Stimulated activated CD4-positive, alpha-beta T cell treated with anti-CD3 and anti-CD28 coated beads, Interleukin-2, amount 100 ng/mL, for 24 hours (primary cell): ENCODE results near the gene RUSF1.

Experiments used
- DNase-seq, 2 donors: peaks; one replicate each; pipeline ENCODE4 v3.0.0-alpha.2; 2020

Gene RUSF1

DNA sequence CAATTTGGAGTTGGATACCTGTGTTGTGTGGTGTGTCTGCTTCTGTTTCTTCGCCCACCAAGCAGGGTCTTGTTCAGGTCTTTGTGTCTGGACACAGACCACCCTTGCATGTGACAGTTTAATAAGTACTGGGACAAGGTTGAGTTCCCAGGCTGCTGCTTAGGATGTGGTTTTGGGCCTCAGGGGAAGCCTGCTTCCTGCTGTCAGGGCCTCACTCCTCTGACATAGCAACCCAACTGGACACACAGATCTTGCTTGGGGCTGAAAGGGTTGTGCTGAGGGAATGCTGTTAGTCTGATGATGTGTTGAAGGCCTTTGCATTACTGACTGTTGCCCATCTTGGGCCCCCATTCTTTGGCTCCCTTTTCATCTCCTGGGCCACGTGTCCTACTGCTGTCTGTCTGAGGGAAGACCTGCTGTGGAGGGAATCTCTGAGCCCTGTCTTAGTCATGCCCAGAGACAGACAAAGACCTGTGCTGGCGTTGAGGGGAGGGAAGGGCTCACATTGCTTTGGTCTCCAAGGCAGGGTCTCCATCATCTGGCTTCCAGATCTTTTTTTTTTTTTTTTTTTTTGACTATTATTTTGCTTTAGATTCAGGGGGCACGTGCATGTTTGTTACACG, 40.9 kb downstream of the RUSF1 start:
- DNase-seq = no peak

GRCh38 chr16:31466381-31466841, 41.8 kb downstream of the RUSF1 start:
- DNase-seq = no peak

- no peak for DNase-seq
These were observed 42.3 kb downstream of the RUSF1 start for GRCh38 chr16:31465788-31466370.

GRCh38 chr16:31464781-31465260, 43.4 kb downstream of the RUSF1 start:
- DNase-seq = no peak

GRCh38 chr16:31464348-31464769, 43.8 kb downstream of the RUSF1 start:
- DNase-seq = no peak

DNA sequence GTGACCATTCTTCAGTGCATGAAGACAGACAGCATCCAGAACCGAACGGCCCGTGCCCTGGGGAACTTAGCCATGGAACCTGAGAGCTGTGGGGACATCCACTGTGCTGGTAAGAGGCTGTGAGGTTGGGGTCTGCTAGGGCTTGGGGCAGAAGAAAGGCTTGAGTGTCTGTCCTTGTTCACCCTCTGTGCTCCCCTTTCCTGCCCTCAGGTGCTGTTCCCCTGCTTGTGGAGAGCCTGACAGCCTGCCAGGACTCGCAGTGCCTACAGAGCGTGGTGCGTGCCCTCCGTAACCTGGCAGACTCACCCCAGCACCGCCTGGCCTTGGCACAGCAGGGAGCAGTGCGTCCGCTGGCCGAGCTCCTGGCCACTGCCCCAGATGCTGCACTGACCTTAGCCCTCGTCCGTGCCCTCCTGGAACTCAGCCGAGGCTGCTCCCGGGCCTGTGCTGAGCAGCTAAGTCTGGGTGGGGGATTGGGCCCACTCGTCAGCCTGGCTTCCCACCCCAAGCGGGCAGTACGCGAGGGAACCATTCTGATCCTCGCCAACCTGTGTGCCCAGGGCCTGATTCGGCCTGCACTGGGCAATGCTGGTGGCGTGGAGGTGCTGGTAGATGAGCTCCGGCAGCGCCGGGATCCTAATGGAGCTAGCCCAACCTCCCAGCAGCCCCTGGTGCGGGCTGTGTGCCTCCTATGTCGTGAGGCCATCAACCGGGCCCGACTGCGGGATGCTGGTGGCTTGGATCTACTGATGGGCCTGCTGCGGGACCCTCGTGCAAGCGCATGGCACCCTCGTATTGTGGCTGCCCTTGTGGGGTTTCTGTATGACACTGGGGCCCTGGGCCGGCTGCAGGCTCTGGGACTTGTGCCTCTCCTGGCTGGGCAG, 46.0 kb downstream of the RUSF1 start:
- no peak for DNase-seq

- no peak for DNase-seq
These were observed 46.8 kb downstream of the RUSF1 start for GRCh38 chr16:31461201-31461920.

DNA sequence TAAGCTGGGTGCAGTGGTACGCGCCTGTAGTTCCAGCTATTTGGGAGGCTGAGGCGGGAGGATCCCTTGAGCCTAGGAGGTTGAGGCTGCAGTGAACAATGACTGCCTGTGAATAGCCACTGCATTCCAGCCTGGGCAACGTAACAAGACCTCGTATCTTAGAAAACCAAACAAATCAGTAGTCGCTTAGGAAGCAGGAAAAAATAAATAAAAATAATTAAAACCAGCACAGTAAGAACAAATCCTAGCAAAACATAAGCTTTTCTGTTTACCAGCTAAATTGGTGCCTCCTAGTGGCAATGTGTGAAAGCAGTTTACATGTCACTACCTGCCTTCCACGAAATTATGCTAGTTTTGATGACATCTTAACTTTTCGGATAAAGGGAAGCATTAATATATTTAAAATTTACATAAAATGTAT, 47.6 kb downstream of the RUSF1 start:
- no peak for DNase-seq

DNA sequence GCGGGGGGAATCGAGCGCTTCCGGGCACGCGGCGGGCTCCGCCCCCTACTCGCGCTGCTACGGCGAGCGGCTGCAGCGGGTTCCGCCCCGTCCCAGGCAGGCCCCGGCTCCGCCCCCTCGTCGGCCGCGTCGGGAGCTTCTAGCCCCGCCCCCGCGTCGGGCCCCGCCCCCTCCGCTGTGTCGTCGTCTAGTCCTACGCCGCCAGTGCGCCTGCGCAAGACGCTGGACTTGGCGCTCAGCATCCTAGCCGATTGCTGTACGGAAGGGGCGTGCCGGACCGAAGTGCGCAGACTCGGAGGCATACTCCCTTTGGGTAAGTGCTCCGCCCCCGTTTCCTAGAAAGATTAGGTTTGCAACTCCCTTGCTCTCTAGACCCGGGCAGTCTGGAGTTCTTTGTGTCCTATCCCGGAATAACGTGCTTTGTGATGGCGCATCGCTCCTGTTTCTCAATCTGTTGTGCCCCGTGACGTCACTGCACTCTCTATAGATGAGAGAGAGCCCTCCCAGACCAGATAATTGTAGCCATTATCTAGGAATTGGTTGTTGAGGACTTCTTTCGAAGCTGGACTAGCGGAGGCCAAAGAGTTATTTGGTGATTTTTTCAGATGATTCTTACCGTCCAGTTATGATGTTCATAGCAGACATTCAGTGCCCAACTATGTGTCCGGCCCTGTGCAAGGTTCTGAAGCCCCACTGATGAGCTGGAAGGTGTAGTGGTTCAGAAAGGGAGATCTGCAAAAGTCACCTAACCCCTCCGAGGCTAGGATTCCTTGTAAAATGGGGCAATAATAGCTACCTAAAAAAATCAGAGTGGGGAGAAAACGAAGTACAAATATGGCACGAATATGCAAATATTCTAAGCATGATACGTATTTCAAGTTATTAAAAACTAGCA, 48.3 kb downstream of the RUSF1 start:
- DNase-seq = peak; percentile 100

- DNase-seq = peak; percentile 96
These were observed 49.1 kb downstream of the RUSF1 start, which contains the start of gene ARMC5 for GRCh38 chr16:31458844-31459686. Gene ARMC5 (plus strand): TSS chr16:31459501. CDS start chr16:31459525, 24 bp downstream.

GRCh38 chr16:31458073-31458843, 49.9 kb downstream of the RUSF1 start:
- DNase-seq = peak; percentile 57 to 59

DNA sequence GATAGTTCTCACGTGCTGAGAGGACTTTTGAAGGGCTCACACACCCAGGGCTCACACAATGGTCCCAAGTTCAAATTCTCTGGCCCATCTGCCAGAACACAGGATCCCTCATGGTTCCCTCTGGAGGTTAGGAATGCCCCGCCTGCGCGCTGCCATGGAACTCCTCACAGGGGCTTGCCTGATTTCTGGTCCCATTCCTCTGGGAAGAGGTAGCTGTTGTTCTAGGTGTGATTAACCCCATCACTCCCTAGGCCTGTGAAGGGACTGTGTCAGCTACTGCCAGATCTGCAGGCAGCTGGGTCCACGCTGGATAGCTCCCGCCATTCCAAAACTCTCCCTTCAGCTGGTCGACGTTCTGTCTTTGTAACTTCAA, 51.2 kb downstream of the RUSF1 start:
- no peak for DNase-seq

- DNase-seq = peak in 1 of 2 donors; percentile 35
These were observed 52.4 kb downstream of the RUSF1 start for GRCh38 chr16:31455601-31456314.

GRCh38 chr16:31453255-31454204, 54.7 kb downstream of the RUSF1 start:
- DNase-seq = no peak

- DNase-seq = no peak
These were observed 55.5 kb downstream of the RUSF1 start for GRCh38 chr16:31452631-31453106.

- DNase-seq = no peak
These were observed 56.4 kb downstream of the RUSF1 start for GRCh38 chr16:31451681-31452351.

DNA sequence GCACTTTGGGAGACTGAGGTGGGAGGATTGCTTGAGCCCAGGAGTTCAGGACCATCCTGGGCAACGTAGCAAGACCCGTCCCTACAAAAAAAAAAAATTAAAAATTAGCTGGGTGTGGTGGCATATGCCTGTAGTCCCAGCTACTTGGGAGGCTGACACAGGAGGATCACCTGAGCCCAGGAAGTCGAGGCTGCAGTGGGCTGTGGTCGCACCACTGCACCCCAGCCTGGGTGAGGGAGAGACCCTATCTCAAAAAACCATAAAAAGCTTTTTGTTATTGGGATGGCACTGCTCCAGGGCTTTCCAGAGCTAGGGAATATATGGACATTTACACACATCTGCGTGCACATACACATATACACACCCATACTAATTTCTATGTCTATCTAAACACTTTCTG, 57.0 kb downstream of the RUSF1 start:
- DNase-seq = no peak
